Glutamatergic neuron (in vitro differentiated cells): ENCODE data around the gene ULK4. TPM values are rescaled to one million over a fixed set of nuclear protein-coding genes. Genes with fewer than 3 reads are reported as not detected.
"Not testable (repeated sequence)": the region's sequence is repeated elsewhere in the genome, so short reads cannot be mapped to it uniquely, and the experiment has no call there.

Experiments
- DNase-seq: peaks from one replicate; pipeline ENCODE4 v3.0.0; 2022
- H3K27ac Mint-ChIP-seq: one replicate; pipeline ENCODE4 v1.8.0; 2020; ENCODE audit warnings: mild to moderate bottlenecking, mixed read lengths, inconsistent platforms; ENCODE audit not compliant: unreplicated experiment
- H3K27me3 Mint-ChIP-seq: one replicate; pipeline ENCODE4 v1.8.0; 2020; ENCODE audit warnings: mild to moderate bottlenecking, moderate library complexity, mixed read lengths, inconsistent platforms; ENCODE audit not compliant: unreplicated experiment
- H3K36me3 Mint-ChIP-seq: one replicate; pipeline ENCODE4 v1.8.0; 2020; ENCODE audit warnings: mild to moderate bottlenecking, mixed read lengths, inconsistent platforms; ENCODE audit not compliant: unreplicated experiment
- H3K4me1 Mint-ChIP-seq: one replicate; pipeline ENCODE4 v1.8.0; 2020; ENCODE audit warnings: mild to moderate bottlenecking, low read depth, mixed read lengths, inconsistent platforms; ENCODE audit not compliant: unreplicated experiment
- H3K4me3 Mint-ChIP-seq: one replicate; pipeline ENCODE4 v1.8.0; 2020; ENCODE audit warnings: mild to moderate bottlenecking, mixed read lengths, inconsistent platforms; ENCODE audit not compliant: unreplicated experiment
- H3K9me3 Mint-ChIP-seq: one replicate; pipeline ENCODE4 v1.8.0; 2020; ENCODE audit warnings: mild to moderate bottlenecking, moderate library complexity, mixed read lengths, inconsistent platforms; ENCODE audit not compliant: unreplicated experiment
- CTCF ChIP-seq: fragments of 200-600 bp; sonication (generic); IDR thresholded peaks from one replicate; pipeline ENCODE4 v1.5.0; 2021; ENCODE audit not compliant: partially characterized antibody, unreplicated experiment
- total RNA-seq: library from RNA; stranded (reverse); fragmentation: NEBNext Ultra II Directional; extraction: Animal tissue kit (Norgen Biotek cat#: 25700); gene quantifications from one replicate; pipeline ENCODE4 v1.2.1, GENCODE V29; 2021; ENCODE audit not compliant: unreplicated experiment

ULK4 gene
- total RNA-seq, 1 donor from 2014 or later, result 9.7 TPM

DNA sequence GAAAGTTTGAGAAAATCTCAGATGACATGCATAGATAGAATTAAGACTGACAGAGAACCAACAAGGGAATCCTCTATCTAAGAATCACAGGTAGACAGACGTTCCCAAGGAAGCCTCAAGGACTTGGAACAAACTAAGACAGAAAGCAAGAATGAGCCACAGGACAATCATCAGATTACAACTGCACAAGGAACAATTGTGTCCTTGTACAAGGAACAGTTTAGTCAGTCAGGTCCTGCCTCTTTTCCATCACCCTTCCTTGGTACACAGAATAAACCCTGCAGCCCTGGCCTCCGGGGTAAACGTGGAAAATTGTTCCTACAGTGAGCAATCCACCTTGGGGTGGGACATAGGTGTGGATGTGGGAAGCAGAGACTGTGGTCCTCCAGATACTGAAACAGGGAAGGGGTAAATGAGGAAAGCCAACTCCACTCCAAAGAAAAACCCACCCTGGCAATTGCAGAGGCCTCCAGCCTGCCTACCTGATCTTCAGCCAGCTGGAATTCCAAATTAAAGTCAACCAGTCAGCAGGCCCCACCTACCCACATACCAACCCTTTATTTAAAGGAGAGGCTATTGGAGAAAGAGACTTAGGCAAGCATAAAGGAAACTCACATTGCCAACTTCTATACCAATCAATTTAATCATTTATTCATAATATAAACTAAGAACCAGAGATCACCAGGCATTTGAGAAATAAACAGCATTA, 73.4 kb downstream of the ULK4 start:
- DNase-seq, result no peak
- H3K4me3 Mint-ChIP-seq, result no peak overlapping the region

DNA sequence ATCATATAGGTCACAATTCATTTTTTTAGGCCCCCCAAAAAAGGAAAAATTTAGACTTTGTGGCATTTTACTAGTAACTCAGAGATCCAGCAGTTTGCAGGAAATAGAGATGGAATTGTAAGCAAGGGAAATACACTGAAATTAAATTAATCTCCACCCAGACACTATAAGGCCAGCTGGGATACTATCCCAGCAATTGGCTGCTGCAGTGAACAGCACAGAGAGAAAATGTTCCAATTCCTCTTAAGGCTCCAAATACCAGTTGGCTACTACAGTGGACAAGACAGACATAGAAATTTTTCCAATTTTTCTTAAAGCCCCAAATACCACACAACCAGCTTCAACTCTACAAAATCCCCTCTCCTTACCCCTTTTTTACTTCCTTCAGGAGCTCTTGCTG, 78.9 kb downstream of the ULK4 start:
- no peak for DNase-seq
- Mint-ChIP-seq H3K4me3 (no peak overlapping the region), H3K4me1 (no peaks in the 10 kb centered on the region), H3K9me3 (no peaks in the 10 kb centered on the region), H3K27me3 (no peaks in the 10 kb centered on the region), H3K36me3 (no peaks in the 10 kb centered on the region), H3K27ac (no peak overlapping the region)
- no peak for TF ChIP-seq CTCF

More for the DNA sequence above, 73.4 kb downstream of the ULK4 start:
- Mint-ChIP-seq H3K27me3 (peaks cover 2% of the 10 kb centered on the region), H3K36me3 (peaks cover 16% of the 10 kb centered on the region), H3K27ac (no peak overlapping the region), H3K9me3 (peaks cover 3% of the 10 kb centered on the region), H3K4me1 (no peaks in the 10 kb centered on the region)
- no peak for TF ChIP-seq CTCF

DNA sequence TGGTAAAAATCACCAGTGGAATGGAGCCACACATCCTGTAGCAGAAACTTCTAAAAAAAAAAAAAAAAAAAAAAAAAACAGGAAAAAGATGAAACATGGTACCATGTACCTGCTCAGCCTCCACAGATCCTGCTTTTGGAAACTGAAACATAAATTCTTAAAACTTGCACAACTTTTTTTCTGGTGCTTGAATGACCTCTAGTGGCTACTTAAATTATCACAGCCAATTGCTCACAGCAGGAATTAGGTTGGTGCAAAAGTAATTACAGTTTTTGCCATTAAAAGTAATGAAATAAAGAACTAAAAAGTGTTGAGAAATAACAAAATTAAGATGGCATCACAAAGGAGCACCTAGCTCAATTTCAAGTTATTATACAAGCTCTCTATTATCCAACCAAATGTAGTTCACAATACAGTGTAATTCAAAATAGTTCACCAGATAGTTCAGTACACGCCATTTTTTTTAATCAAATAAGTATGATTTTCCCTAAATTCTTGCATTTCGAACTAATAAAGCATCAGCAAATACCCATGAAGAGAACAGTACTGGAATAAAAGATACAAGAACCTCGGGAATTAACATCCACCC, 80.6 kb downstream of the ULK4 start:
- DNase-seq, result no peak
- H3K27me3 Mint-ChIP-seq, result no peaks in the 10 kb centered on the region

GRCh38 chr3:41880387-41880786, 81.5 kb downstream of the ULK4 start:
- Mint-ChIP-seq H3K4me3 (no peak overlapping the region), H3K27me3 (no peaks in the 10 kb centered on the region), H3K36me3 (no peaks in the 10 kb centered on the region), H3K4me1 (no peaks in the 10 kb centered on the region), H3K9me3 (no peaks in the 10 kb centered on the region), H3K27ac (no peak overlapping the region)
- no peak for TF ChIP-seq CTCF
- DNase-seq, result no peak

More for the DNA sequence above, 80.6 kb downstream of the ULK4 start:
- TF ChIP-seq CTCF, result peak; percentile 79
- no peaks in the 10 kb centered on the region for H3K36me3 Mint-ChIP-seq
- H3K4me1 Mint-ChIP-seq, result no peaks in the 10 kb centered on the region
- no peak overlapping the region for H3K27ac Mint-ChIP-seq
- H3K9me3 Mint-ChIP-seq, result no peaks in the 10 kb centered on the region
- H3K4me3 Mint-ChIP-seq, result no peak overlapping the region

GRCh38 chr3:41877741-41878140, 84.2 kb downstream of the ULK4 start:
- H3K27me3 Mint-ChIP-seq, H3K4me3 Mint-ChIP-seq, H3K9me3 Mint-ChIP-seq, H3K4me1 Mint-ChIP-seq, H3K36me3 Mint-ChIP-seq, DNase-seq, H3K27ac Mint-ChIP-seq: not testable (repeated sequence)
